Lower leg skin (tissue), 4 donors: ENCODE results near the gene MCL1. TPM values are rescaled to one million over a fixed set of nuclear protein-coding genes. Genes with fewer than 3 reads are reported as not detected.

ENCODE experiments used
- DNase-seq, 2 donors: peaks; one replicate each; pipeline ENCODE4 v3.0.0-alpha.2; 2019; ENCODE audit warnings: low spot score in 2 of 2
- H3K4me3 ChIP-seq: fragments of 200-600 bp; sonication (generic); 2 replicates; pipeline ENCODE4 v1.5.1; 2017; ENCODE audit warnings: mild to moderate bottlenecking, low read depth; ENCODE audit not compliant: poor library complexity, severe bottlenecking
- CTCF ChIP-seq, 3 donors: fragments of 450-650 bp; IDR thresholded peaks; one replicate each; pipeline ENCODE4 v1.5.1; 2016; ENCODE audit warnings: antibody characterized with exemption in 3 of 3, mild to moderate bottlenecking in 3 of 3, moderate library complexity in 2 of 3
- POLR2A ChIP-seq, 2 donors: fragments of 450-650 bp; IDR thresholded peaks; one replicate each; pipeline ENCODE4 v1.6.1; 2016 to 2017; ENCODE audit warnings: antibody characterized with exemption in 2 of 2, mild to moderate bottlenecking in 1 of 2, moderate library complexity in 1 of 2
- WGBS, 2 donors: methylation state at CpG; one replicate each; pipeline ENCODE4 v1.1.5; 2018; 5-methylcytosine and 5-hydroxymethylcytosine counted together
- intact Hi-C: fragments of 100-400 bp; cut with DNase I; formaldehyde crosslinking; loops from one replicate; pipeline ENCODE4 v1.15.0; 2023; ENCODE audit warnings: low total_unique reads
- microRNA-seq, 2 donors: library from miRNA; unstranded; fragments of <30 nt; microRNA quantifications; one replicate each; pipeline ENCODE4, GENCODE V29; 2016; ENCODE audit warnings: borderline replicate concordance in 2 of 2, borderline number of aligned reads in 1 of 2
- total RNA-seq, 4 donors: library from RNA; depleted of rRNA; stranded (reverse); fragments of >200 nt; gene quantifications; one replicate each; pipeline ENCODE4 v1.1.0, GENCODE V29; 2016

Gene MCL1
- total RNA-seq, 4 donors from 2014 or later, result 282 to 445 (median 360) TPM

GRCh38 chr1:150528196-150528595 lies 51.2 kb downstream of the MCL1 start:
- no peak for TF ChIP-seq POLR2A (IDR thresholded peaks at IDR 0.05)
- no peak for TF ChIP-seq CTCF (IDR thresholded peaks at IDR 0.05)
- DNase-seq, result no peak
- no peak overlapping the region for H3K4me3 ChIP-seq
- 83 to 86% methylated on average over 1 of the region's 1 CpG for WGBS, 2 donors
- intact Hi-C loops, result no loop called here

DNA sequence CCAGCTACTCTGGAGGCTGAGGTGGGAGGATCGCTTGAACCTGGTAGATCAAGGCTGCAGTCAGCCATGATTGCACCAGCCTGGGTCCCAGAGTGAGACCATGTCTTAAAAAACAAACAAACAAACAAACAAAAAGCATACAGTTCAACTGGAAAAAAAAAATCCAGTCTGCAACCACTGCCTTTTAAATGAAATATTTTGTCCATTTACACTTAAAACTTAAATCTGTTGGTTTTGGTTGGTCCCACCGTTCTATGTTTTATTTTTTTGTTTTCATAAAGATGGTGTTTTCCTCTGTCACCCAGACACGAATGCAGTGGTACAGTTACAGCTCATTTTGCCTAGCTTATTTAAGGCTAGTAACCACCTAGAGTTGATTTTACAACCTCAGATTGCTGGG lies 54.1 kb downstream of the MCL1 start:
- WGBS, 2 donors, result 90% methylated on average over 3 of the region's 3 CpGs
- no peak for DNase-seq
- intact Hi-C loops, result no loop called here

More for the DNA sequence above, 54.1 kb downstream of the MCL1 start:
- no peak overlapping the region for H3K4me3 ChIP-seq
- TF ChIP-seq POLR2A (IDR thresholded peaks at IDR 0.05), result no peak
- TF ChIP-seq CTCF (IDR thresholded peaks at IDR 0.05), result no peak

Small RNAs within 50 kb of the gene (microRNA-seq; reads per million reads assigned to microRNA genes)
- 0 reads per million in 2 donors for gene MIR4257

Other genes with a start within 250 kb of the MCL1 start
- 10 to 100 TPM; 18.2 to 23.1 (median 21.1) TPM for gene RPRD2, start 215.5 kb downstream of the MCL1 start, total RNA-seq
- gene TARS2, start 92.2 kb downstream of the MCL1 start, total RNA-seq, result 10 to 100 TPM in 3 of 4 donors, 1 to 10 TPM in 1; 9.7 to 25.1 (median 16.5) TPM
- 100 to 1,000 TPM in 1 of 4 donors, 10 to 100 TPM in 3; 64.1 to 131 (median 86.2) TPM for gene ECM1, start 71.5 kb downstream of the MCL1 start, total RNA-seq
- 1 to 10 TPM in 1 of 4 donors, not detected in 3; 1.1 TPM for gene FALEC, start 63.9 kb downstream of the MCL1 start, total RNA-seq
- 10 to 100 TPM; 10.1 to 15.9 (median 13.6) TPM for gene ADAMTSL4, start 30.2 kb downstream of the MCL1 start, total RNA-seq
- gene ENSA, start 50.0 kb upstream of the MCL1 start, total RNA-seq, result 100 to 1,000 TPM; 250 to 393 (median 345) TPM
- gene GOLPH3L, start 117.5 kb upstream of the MCL1 start, total RNA-seq, result 10 to 100 TPM; 18.0 to 24.3 (median 21.5) TPM
- gene HORMAD1, start 141.3 kb upstream of the MCL1 start, total RNA-seq, result 1 to 10 TPM; 1.5 to 7.7 (median 3.2) TPM
- gene CTSS, start 186.2 kb upstream of the MCL1 start, total RNA-seq, result 10 to 100 TPM; 11.4 to 33.4 (median 19.9) TPM
- 100 to 1,000 TPM in 2 of 4 donors, 10 to 100 TPM in 2; 73.3 to 205 (median 90.2) TPM for gene CTSK, start 228.7 kb upstream of the MCL1 start, total RNA-seq